Activated CD4-positive, CD25-positive, alpha-beta regulatory T cell treated with anti-CD3 and anti-CD28 coated beads, Interleukin-2, amount 50 U/mL, for 72 hours (primary cell): ENCODE measurements around the gene IER5L.
A peak's percentile ranks its signal among the peaks of the same experiment; 100 is the strongest.
"Not testable (repeated sequence)": the region's sequence is repeated elsewhere in the genome, so short reads cannot be mapped to it uniquely, and the experiment has no call there.

ENCODE experiments used
- DNase-seq: peaks from one replicate; pipeline ENCODE4 v3.0.0; 2021

Gene IER5L

GRCh38 chr9:129178568-129179382 is 714 bp upstream of the IER5L start:
- no peak for DNase-seq

GRCh38 chr9:129177443-129177790 is 644 bp downstream of the IER5L start:
- DNase-seq: no peak

GRCh38 chr9:129176701-129177442 is 1.2 kb downstream of the IER5L start:
- peak; percentile 46 for DNase-seq

GRCh38 chr9:129175825-129176633 is 2.0 kb downstream of the IER5L start:
- peak; percentile 42 for DNase-seq

- no peak for DNase-seq
These were observed 2.6 kb downstream of the IER5L start for GRCh38 chr9:129175515-129175824.

- DNase-seq: peak; percentile 40
These were observed 3.1 kb downstream of the IER5L start for GRCh38 chr9:129174724-129175514.

- DNase-seq: peak; percentile 85
These were observed 3.8 kb downstream of the IER5L start for GRCh38 chr9:129174102-129174723.

GRCh38 chr9:129173296-129174101 is 4.6 kb downstream of the IER5L start:
- no peak for DNase-seq

- no peak for DNase-seq
These were observed 5.2 kb downstream of the IER5L start for GRCh38 chr9:129172816-129173215.

GRCh38 chr9:129171993-129172751 is 5.9 kb downstream of the IER5L start:
- no peak for DNase-seq

- no peak for DNase-seq
These were observed 7.8 kb downstream of the IER5L start for GRCh38 chr9:129170229-129170628.

GRCh38 chr9:129166623-129167557 is 11.2 kb downstream of the IER5L start:
- no peak for DNase-seq

- DNase-seq: no peak
These were observed 12.9 kb downstream of the IER5L start for GRCh38 chr9:129165198-129165597.

- no peak for DNase-seq
These were observed 13.7 kb downstream of the IER5L start for GRCh38 chr9:129164246-129164930.

GRCh38 chr9:129163753-129164152 is 14.3 kb downstream of the IER5L start:
- no peak for DNase-seq

GRCh38 chr9:129163198-129163670 is 14.8 kb downstream of the IER5L start:
- not testable (repeated sequence) for DNase-seq

GRCh38 chr9:129162497-129163197 is 15.4 kb downstream of the IER5L start:
- DNase-seq: no peak

- no peak for DNase-seq
These were observed 16.6 kb downstream of the IER5L start for GRCh38 chr9:129161534-129161837.
